Activated naive CD4-positive, alpha-beta T cell treated with Interleukin-2 at 50 U/mL for 16 hours (primary cell): ENCODE results near the gene MS4A18.
"Not testable (repeated sequence)": the region's sequence is repeated elsewhere in the genome, so short reads cannot be mapped to it uniquely, and the experiment has no call there.

Experiments
- DNase-seq: peaks from one replicate; pipeline ENCODE4 v3.0.0-alpha.2; 2020

Gene MS4A18

DNA sequence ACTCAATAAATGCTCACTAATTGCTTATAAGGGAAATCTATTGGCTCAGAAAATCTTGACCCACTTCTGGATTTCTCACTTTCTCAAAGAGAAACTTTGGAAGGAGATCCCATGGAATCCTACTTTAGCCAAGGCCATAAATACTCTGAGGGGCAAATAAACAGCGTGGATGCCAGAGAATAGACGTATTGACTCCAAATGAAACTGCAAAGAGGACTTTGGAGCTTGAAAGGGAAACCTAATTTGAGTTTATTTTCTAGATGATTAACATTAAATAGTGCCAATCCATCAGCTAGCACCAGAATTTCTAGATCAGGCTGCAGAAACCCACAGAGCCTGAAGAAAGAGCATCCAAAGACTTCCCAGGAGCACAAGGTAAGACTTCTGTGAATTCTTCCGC is at the start of gene MS4A18:
Gene MS4A18 (plus strand): TSS at position 301 of the 400 bp plus-strand sequence.
- no peak for DNase-seq

GRCh38 chr11:60678231-60678630 is 46.3 kb upstream of the MS4A18 start:
- DNase-seq, result not testable (repeated sequence)

- no peak for DNase-seq
Measured at GRCh38 chr11:60679879-60680278, 44.6 kb upstream of the MS4A18 start.

GRCh38 chr11:60680455-60681119 is 43.9 kb upstream of the MS4A18 start:
- no peak for DNase-seq

DNA sequence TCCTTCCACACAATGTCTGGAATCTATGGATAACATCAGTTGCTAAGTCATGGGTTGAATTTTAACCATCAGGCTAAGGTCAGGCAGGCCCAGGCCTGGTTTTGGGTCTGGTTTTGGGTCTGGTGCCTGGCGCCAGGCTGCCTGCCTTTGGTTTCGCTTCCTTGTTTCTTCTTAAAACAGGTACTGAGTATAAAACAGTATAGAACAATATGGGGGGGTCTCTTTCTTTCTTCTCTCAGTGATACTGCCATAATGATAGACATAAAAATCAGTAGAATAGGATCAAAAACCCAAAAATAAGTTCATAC is 40.0 kb upstream of the MS4A18 start:
- DNase-seq, result not testable (repeated sequence)

DNA sequence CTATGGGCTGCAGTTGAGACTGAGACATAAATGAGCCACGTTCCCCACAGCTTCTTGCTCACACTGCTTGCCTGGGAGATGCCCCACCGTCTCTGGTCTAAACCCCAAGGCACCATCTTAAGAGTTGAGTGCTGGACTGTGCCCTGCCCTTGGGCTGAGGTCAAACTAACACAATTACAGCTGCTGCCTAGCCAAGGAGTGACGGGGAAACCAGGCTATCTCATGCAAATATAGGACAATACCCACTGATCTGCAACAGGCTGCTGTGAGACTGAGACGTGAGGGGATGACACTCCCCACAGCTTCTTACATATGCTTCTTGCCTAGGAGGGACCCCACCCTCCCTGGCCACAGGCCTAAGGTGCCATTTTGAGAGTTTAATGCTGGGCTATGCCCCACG is 32.9 kb upstream of the MS4A18 start:
- DNase-seq, result no peak

DNA sequence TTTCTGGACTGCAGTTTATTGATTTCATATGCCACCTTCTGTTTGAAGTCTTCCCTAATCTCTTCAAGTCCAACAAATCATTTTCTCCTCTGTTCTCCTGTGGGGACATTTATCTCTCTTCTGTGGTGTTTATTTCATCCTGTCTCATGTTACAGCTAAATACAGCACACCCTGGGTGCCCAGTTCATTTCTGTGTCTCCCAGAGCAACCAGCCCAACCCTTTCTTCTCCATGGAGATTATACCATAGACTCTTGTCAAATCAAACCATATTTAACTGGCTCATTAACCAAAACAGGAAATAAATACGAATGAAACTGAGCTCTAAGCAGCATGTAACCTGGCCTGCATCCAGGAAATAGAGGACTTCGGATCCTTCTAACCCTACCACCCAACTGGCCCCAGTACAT is 25.2 kb upstream of the MS4A18 start, which contains the start of gene MS4A8:
Gene MS4A8 (plus strand): TSS at position 329 of the 408 bp plus-strand sequence. CDS start 1,249 bp downstream, outside the sequence.
- no peak for DNase-seq

- no peak for DNase-seq
Measured at GRCh38 chr11:60699936-60700335, 24.6 kb upstream of the MS4A18 start.

DNA sequence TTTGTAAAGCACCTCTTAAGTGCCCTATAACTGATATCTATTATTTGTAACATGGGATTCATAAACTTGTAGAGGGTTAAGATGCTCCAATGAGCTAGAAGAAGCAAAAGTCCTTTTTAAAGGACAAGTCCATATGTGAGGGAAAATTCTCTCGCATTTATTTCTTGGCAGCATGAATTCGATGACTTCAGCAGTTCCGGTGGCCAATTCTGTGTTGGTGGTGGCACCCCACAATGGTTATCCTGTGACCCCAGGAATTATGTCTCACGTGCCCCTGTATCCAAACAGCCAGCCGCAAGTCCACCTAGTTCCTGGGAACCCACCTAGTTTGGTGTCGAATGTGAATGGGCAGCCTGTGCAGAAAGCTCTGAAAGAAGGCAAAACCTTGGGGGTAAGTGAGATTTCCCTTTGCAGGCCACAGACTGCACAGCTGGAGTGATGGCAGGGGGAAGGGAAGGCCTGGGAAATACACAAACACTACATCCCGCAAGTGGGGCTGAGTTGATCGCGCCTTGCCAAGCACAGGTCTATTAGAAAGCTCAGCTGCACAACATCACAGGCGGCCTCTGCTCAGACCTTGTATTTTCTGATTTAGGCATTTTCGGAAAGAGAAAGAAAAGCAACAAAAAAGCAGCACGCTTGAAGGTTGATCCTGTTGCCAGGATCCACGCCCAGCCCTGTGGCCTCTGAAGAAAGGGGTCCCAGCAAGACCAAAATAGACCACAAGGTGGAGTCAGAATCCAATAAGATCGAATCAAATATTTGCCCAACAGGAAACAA is 23.6 kb upstream of the MS4A18 start:
- DNase-seq, result no peak

- DNase-seq, result no peak
Measured at GRCh38 chr11:60701469-60701818, 23.1 kb upstream of the MS4A18 start.

- DNase-seq, result no peak
Measured at GRCh38 chr11:60703374-60703773, 21.1 kb upstream of the MS4A18 start.

DNA sequence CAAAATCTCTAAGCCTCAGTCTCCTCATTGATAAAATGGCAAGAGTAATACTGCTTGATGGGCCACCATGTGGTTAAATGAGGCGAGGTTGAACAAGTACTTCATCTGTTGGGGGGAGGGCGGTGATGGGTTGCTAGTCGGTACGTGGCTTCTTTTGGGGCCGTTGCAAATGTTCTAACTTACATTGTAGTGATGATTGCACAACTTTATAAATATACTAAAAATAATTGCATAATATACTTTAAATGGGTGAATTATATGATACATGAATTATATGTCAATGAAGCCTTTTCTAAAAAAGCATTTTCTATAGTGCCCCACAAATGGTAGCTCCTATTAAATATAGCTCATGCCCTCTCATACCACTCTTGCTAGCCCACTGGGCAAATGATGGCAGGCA is 18.6 kb upstream of the MS4A18 start:
- no peak for DNase-seq

DNA sequence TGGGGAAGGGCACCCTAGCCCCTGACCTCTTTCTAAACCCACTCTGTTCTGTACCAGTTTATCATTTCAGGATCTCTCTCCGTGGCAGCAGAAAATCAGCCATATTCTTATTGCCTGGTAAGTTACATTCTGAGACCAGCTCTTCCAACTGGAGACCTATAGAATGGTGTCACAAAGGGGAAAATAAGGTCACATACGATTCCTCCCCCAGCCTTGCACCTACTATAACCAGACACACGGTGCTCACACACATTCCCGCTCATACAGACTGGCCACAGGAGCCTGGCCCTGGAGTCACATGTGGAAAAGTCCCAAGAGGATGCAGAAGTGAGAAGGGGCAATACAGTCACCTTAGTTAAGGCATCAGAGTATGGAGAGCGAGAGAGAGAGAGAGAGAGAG is 17.6 kb upstream of the MS4A18 start:
- DNase-seq, result no peak

DNA sequence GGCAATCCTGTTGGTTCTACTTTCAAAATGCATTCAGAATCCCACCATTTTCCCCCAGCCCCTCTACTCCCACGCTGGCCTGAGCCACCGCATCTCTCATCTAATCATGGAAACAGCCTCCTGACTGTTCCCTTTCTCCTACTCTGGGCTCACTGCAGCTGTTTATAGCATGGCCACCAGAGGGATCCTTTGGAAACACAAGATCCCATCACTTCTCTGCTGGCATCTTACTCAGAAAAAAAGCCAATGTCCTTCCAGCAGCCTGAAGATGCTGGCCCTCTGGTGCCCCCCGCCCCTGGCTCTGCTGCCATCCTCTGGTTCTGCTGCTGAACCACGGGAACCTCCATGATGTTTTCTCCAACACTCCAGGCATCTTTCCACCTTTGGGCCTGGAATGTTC is 14.0 kb upstream of the MS4A18 start:
- DNase-seq, result no peak

- no peak for DNase-seq
Measured at GRCh38 chr11:60711276-60711675, 13.2 kb upstream of the MS4A18 start.

GRCh38 chr11:60713423-60713822 is 11.1 kb upstream of the MS4A18 start:
- not testable (repeated sequence) for DNase-seq

GRCh38 chr11:60717956-60718355 is 6.6 kb upstream of the MS4A18 start:
- no peak for DNase-seq

DNA sequence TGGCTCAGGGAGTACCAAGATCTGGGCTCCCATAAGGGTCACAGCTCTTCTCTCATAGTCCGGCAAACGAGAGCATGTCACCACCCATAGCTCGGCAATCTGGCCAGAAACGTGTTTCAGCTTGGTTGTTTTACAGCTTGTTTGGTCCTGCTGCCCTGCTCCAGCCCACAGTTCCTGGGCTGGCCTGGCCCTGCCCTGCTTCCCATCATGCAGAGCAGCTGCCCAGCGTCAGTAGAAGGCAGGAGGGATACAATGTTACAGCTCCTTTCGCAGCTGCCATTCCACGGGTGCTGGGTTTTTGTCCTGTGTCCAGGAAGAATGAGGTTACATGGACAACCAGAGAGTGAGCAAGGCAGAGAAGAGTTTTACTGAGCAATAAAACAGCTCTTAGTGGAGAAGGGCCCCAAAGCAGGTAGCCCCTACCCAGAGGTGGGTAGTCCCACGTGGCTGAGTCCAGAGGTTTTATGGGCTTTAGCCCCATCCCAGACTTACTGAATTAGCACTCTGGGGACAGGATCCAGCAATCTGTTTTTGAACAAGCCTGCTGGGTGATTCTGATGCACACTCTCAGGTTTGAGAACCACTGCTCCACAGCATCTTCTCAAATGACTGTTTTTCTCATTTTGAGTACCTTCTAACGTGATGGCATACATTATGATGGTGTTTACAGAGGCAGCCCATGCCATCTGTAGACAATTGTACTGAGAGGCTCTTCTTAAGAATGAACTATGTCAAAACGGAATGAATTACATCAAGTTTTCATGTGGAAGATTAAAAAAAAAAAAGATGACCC is 5.8 kb upstream of the MS4A18 start:
- no peak for DNase-seq

DNA sequence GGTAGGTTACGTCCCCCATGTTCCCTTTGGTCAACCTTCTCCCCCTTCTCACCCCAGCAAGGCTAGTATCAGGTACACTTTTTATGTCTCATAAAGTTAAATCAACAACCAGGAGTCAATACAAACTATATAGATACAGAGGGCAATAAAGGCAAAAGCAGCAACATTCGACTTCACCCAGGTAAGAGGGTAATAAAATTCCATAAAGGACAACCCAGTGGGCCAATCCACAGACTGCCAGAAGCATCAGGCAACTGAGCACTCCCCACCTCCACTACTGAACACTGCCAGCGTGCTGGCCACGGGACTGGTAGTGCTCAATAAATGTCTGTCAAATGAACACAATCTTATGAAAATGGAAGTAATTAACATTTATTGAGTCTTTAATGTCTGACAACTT is 5.1 kb upstream of the MS4A18 start:
- DNase-seq, result no peak

- DNase-seq, result no peak
Measured at GRCh38 chr11:60720460-60720859, 4.1 kb upstream of the MS4A18 start.

DNA sequence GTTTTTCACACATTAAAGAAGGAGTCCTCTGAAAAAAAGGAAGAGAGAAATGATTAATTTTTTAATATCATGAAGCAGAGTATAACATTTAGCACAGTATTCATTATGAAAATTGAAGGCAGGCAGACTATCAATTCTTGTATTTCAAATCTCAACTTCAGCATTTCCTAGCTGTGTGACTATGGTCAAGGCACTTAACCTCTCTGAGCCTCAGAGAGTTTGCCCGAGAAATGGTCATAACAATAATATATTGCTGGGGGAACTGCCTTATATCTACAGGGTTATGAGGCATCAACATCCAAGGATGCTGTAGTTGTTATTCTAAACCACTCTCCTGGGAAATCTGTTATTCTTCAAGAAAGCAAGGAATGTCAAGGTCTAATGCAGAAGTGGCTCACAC is 1.1 kb downstream of the MS4A18 start:
- no peak for DNase-seq

DNA sequence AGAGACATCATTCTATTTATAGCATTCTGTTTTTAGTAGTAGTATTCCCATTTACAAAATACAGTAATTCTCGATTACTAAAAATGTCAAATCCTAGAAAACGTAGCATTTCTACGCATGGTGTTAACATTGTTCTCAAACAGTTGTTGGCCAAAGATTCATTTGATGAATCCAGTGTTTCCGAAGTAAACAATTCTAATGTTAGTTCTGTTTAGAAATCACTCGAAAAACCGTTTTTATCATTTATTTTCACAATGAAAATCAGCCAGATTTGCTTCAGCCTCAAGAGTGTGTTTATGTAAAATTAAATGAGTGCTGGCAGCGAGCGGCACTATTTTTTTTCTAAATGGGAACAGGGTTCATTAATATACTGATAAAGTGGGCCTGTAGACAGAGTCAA is 7.1 kb downstream of the MS4A18 start:
- no peak for DNase-seq

GRCh38 chr11:60734279-60734678 is 9.8 kb downstream of the MS4A18 start:
- DNase-seq, result no peak

DNA sequence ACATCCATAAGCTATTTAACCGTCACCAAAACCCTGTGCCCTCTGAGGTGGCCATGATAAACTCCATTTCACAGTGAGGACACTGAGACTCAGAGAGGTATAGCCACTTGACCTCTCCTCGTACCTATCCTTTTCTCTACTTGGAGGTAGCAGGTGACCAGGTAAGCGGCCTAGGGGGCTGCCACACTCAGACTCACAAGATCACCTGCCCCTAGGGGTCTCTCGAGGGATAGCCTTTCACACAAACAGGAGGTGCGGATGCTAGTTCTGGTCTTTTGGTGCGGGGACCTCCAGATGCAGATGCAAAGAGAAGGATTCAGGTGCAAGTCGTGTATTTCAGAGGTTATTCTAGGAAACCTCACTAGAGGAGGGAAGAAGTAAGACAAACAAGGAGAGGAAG is 14.6 kb downstream of the MS4A18 start:
- no peak for DNase-seq
